HL-60/S4 treated with retinoic acid at 250 ng/mL for 4 days and 3 days (cell line): ENCODE data around the gene SDHB.

Experiments
- in situ Hi-C: fragments of 300-500 bp; cut with MboI; formaldehyde crosslinking; loops from 2 replicates; pipeline ENCODE4 v1.7.0; 2022; ENCODE audit warnings: low sequenced_read_pairs

The SDHB gene

GRCh38 chr1:16972189-16972895 lies 81.5 kb downstream of the SDHB start:
- in situ Hi-C loops: no loop called here

- in situ Hi-C loops: no loop called here
These were observed 82.3 kb downstream of the SDHB start for GRCh38 chr1:16971341-16972188.

GRCh38 chr1:16970132-16970910 lies 83.5 kb downstream of the SDHB start:
- in situ Hi-C loops: no loop called here

GRCh38 chr1:16969651-16970050 lies 84.2 kb downstream of the SDHB start:
- in situ Hi-C loops: no loop called here

GRCh38 chr1:16969057-16969611 lies 84.7 kb downstream of the SDHB start:
- in situ Hi-C loops: no loop called here
